Brain microvascular endothelial cell (primary cell): ENCODE data around the gene PPM1B.
A peak's percentile ranks its signal among the peaks of the same experiment; 100 is the strongest.

ENCODE experiments used
- DNase-seq: peaks from one replicate; pipeline ENCODE4 v3.0.0-alpha.2; 2020
- H3K27ac ChIP-seq: fragments of 250-450 bp; sonication (Bioruptor Pico); 2 replicates; pipeline ENCODE4 v1.5.1; 2020; ENCODE audit warnings: mild to moderate bottlenecking, moderate library complexity
- H3K27me3 ChIP-seq: fragments of 250-450 bp; sonication (Bioruptor Pico); replicated peaks from 2 replicates; pipeline ENCODE4 v1.5.1; 2020; ENCODE audit warnings: mild to moderate bottlenecking
- H3K36me3 ChIP-seq: fragments of 250-450 bp; sonication (Bioruptor Pico); replicated peaks from 2 replicates; pipeline ENCODE4 v1.5.1; 2020; ENCODE audit warnings: mild to moderate bottlenecking
- H3K4me3 ChIP-seq: 2 replicates; pipeline ENCODE4 v1.5.1; 2011; ENCODE audit warnings: low read depth, mild to moderate bottlenecking, control low read depth, low read length, moderate library complexity
- in situ Hi-C: cut with HindIII; loops from 2 replicates; pipeline ENCODE4 v1.10.0; 2017; ENCODE audit warnings: low sequenced_read_pairs, low pct_ligation_motif_present
- TF ChIP-seq, protein P1 (sequence below): IDR thresholded peaks from 2 replicates; pipeline ENCODE4 v1.5.1; 2011; ENCODE audit warnings: low read depth, mild to moderate bottlenecking, moderate library complexity, low read length, control low read depth, inconsistent platforms; ENCODE audit errors: missing control alignments

Gene PPM1B

DNA sequence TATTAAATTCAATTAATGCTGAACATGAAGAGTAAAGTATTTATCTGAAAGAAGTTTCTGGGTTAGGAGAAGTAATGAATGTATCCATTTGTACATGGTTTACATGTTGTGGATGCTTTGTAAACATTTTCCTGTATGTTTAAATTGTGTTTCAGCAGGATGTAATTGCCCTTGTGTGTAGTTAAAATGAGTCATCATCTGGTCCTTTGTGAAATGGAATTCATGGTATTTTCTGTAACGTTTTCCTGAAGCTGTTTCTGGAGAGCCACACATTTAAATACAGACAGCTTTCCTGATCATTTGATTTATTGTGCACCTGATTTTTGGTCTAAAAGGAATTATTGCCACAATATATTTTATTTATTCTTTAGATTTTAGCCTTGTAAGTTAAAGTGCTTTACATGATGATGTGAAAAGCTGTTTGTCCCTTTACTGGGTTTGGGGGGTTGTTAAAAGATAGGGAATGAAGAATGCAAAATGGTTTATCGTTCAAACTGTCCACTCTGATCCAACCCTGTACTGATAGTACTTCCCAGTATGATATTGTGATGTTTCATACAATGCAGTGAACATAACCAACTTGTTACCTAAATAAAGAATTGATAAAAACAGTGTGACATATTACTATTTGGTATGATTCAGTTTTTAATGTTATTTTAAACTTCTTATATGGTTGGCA, 64.9 kb downstream of the PPM1B start:
- in situ Hi-C loops: no loop called here
- no peaks in the 10 kb centered on the region for H3K27me3 ChIP-seq
- no peak overlapping the region for H3K4me3 ChIP-seq
- peak overlapping the region; percentile 29 for H3K27ac ChIP-seq
- TF ChIP-seq, protein P1, sequence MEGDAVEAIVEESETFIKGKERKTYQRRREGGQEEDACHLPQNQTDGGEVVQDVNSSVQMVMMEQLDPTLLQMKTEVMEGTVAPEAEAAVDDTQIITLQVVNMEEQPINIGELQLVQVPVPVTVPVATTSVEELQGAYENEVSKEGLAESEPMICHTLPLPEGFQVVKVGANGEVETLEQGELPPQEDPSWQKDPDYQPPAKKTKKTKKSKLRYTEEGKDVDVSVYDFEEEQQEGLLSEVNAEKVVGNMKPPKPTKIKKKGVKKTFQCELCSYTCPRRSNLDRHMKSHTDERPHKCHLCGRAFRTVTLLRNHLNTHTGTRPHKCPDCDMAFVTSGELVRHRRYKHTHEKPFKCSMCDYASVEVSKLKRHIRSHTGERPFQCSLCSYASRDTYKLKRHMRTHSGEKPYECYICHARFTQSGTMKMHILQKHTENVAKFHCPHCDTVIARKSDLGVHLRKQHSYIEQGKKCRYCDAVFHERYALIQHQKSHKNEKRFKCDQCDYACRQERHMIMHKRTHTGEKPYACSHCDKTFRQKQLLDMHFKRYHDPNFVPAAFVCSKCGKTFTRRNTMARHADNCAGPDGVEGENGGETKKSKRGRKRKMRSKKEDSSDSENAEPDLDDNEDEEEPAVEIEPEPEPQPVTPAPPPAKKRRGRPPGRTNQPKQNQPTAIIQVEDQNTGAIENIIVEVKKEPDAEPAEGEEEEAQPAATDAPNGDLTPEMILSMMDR: no peak
- DNase-seq: no peak
- H3K36me3 ChIP-seq: no peaks in the 10 kb centered on the region

DNA sequence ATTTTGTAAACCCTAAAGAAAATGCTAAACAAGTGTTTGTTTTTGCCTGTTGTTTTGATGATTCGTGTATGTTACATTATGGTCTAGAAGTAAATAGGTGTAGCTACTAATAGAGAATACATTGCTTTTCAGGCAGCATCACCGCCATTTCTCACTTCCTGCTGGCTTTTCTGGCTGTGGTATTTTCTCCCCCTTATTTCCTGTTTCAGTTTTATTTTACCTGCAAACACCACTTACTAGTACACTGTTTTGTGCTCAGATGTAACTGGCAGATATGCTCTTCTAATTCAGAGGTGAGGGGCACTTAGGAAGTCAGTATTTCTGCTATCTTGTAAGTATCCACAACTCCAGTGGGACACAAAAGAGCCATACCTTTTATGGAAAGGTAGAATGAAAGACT, 68.5 kb downstream of the PPM1B start:
- in situ Hi-C loops: no loop called here
- no peak overlapping the region for H3K27ac ChIP-seq
- H3K27me3 ChIP-seq: no peaks in the 10 kb centered on the region
- no peak overlapping the region for H3K4me3 ChIP-seq
- no peak for DNase-seq
- no peaks in the 10 kb centered on the region for H3K36me3 ChIP-seq
- TF ChIP-seq, protein P1: no peak

DNA sequence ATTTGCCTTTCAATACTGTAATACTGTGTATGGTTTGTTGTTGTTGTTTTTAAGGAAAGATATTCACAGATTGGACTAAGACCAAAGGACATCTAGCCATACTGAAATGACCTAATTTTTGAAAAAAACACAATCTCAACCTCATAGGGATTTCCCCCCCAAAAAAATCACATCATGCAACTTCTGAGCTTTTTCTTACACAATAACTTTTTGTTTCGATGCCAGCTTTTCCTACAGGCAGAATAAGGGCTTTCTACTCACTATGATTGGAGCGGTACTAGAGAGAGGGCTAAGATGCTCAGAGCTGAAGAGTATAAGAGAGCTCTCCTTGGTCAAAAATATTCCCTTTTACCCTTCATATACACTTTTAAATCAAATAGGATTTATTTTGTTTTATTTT, 74.2 kb downstream of the PPM1B start:
- H3K36me3 ChIP-seq: no peaks in the 10 kb centered on the region
- H3K27me3 ChIP-seq: no peaks in the 10 kb centered on the region
- H3K27ac ChIP-seq: no peak overlapping the region
- DNase-seq: no peak
- in situ Hi-C loops: no loop called here
- H3K4me3 ChIP-seq: no peak overlapping the region
- TF ChIP-seq, protein P1: no peak

DNA sequence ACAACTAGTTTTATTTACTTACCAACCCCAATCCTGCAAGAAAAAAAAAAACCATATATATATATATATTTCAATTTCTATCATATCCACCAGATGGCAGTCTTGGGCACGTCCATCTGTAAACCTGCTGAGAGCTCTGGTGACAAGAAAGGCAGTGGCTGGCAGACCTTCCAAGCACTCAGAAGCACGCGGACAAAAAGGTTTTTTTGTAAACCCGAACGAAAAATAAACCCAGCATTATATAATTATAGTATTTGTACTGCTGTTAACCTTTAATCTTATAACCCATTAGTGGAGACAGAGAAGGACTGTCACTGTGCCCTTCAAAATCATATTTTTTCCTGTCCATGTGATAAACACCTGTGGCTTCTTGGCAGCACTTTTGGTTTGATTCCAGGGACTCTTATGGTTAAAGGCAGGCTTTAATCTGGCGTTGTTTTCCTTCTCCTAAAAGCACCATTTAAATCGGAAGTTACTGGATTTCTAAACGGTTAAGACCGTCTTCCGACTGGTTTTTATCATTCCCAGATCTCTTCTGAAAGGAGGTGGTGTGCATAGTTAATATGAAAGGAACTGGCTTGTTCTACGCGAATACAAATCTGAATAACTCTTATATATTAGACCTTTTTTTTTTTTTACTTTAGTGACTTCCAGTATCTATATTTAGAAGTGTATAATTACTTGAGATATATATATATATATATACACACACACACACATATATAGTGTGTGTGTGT, 75.6 kb downstream of the PPM1B start:
- peak overlapping the region; percentile 29 for H3K4me3 ChIP-seq
- H3K27me3 ChIP-seq: no peaks in the 10 kb centered on the region
- no peak overlapping the region for H3K27ac ChIP-seq
- H3K36me3 ChIP-seq: no peaks in the 10 kb centered on the region
- TF ChIP-seq, protein P1: peak; percentile 69
- in situ Hi-C loops: no loop called here
- peak; percentile 44 for DNase-seq

DNA sequence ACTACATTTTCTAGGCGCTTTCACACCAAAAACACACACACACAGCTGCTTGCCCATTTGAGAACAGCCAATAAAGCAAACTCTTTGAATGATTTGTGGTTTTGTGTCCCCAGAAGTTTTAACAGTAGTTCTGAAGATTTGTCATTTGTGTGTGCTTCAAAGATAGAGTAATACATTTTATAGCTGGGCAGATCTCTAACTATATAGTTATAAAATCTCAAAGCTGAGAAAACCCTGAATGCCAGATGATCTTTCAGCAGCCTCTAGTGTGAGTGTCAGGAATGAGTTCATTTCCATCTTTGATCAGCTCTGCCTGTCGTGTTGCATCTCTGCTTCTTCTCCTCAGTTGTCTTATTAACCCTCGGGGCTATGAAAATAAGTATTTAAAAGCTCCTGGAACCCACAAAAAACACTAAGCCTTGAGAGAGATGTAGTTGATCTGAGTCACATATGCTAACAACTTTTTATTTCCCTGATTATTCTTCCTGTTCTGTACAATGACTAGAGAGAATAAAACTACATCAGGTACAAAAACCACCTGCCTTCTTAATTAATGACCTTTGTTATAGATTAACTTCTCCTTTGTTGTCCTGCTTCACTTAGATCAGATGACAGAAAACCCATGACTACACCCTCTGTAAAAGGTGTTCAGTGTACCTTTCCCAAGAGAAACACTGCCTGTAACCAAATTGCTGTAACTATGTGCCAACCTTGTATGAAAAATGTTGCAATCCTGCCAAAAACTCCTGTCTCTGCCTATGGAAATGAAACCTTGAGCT, 76.6 kb downstream of the PPM1B start:
- H3K27ac ChIP-seq: no peak overlapping the region
- H3K27me3 ChIP-seq: no peaks in the 10 kb centered on the region
- no peaks in the 10 kb centered on the region for H3K36me3 ChIP-seq
- in situ Hi-C loops: no loop called here
- no peak overlapping the region for H3K4me3 ChIP-seq
- DNase-seq: no peak
- TF ChIP-seq, protein P1: no peak
